GM19025 (cell line): ENCODE measurements around the gene RGS7.
"Not testable (repeated sequence)": the region's sequence is repeated elsewhere in the genome, so short reads cannot be mapped to it uniquely, and the experiment has no call there.

ENCODE experiments used
- ATAC-seq: cut with Tn5 transposase; IDR thresholded peaks from one replicate; pipeline ENCODE4 v1.9.1; 2021; ENCODE audit warnings: mild to moderate bottlenecking, low read depth, moderate library complexity; ENCODE audit not compliant: unreplicated experiment

Gene RGS7

DNA sequence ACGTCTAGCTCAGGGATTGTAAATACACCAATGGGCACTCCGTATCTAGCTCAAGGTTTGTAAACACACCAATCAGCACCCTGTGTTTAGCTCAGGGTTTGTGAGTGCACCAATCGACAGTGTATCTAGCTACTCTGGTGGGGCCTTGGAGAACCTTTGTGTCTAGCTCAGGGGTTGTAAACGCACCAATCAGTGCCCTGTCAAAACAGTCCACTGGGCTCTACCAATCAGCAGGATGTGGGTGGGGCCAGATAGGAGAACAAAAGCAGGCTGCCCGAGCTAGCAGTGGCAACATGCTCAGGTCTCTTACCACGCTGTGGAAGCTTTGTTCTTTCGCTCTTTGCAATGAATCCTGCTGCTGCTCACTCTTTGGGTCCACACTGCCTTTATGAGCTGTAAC lies 593.9 kb downstream of the RGS7 start:
- not testable (repeated sequence) for ATAC-seq

GRCh38 chr1:240762471-240762987 lies 594.5 kb downstream of the RGS7 start:
- ATAC-seq: not testable (repeated sequence)

- not testable (repeated sequence) for ATAC-seq
Measured at GRCh38 chr1:240758777-240759176, 598.2 kb downstream of the RGS7 start.

- ATAC-seq: no peak
Measured at GRCh38 chr1:240758296-240758695, 598.7 kb downstream of the RGS7 start.

DNA sequence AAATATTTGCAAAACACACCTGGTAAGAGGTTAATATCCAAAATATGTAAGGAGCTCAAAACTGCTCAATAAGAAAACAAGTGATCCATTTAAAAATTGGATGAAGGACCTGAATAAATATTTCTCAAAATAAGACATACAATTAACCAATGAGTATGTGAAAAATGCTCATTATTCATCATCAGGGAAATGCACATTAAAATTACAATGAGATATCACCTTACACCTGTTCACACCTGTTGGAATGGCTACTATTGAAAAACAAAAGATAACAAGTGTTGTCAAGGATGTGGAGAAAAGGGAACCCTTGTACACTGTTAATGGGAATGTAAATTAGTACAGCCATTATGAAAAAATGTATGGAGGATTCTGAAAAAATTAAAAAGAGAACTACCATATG lies 609.1 kb downstream of the RGS7 start:
- ATAC-seq: no peak

- no peak for ATAC-seq
Measured at GRCh38 chr1:240743705-240744104, 613.3 kb downstream of the RGS7 start.

DNA sequence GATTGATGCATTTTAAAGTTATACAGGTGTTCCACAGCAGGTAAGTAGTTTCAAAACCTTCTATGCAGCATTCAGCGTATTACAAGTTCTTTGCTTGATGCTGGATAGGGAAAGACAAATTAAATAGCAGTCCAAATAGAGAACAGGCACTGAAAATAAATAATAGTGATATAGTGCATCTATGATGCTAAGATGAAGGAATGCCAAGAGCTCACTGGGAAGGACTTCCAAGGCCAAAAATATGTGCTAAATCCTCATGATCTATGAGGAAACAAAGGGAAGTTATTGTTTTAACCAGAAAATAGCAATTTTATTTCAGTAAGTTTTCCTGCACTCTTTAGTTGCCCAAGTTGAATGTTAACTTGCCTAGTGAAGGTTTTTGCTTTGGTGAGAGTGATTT lies 617.3 kb downstream of the RGS7 start:
- no peak for ATAC-seq

- no peak for ATAC-seq
Measured at GRCh38 chr1:240739139-240739538, 617.9 kb downstream of the RGS7 start.

- ATAC-seq: no peak
Measured at GRCh38 chr1:240737766-240738265, 619.2 kb downstream of the RGS7 start.

DNA sequence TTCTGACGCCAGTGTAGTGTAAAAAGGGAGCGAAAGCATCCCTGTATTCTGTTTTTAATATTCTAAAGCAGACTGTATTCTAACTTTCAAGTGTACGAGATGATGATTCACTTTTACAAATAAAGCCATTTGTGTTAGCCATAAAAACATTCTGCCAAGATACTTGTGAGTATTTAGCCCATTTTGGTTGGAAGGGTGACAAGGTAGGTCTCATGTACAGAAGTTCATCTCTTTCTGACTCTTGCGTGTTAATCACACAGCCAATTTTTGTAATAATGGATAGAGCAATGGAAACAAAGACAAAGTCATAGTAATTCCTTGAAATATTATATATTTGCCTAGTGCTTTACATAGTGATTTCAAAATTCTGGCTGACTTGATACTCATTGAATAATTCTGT lies 619.7 kb downstream of the RGS7 start:
- ATAC-seq: no peak

- not testable (repeated sequence) for ATAC-seq
Measured at GRCh38 chr1:240734705-240735104, 622.3 kb downstream of the RGS7 start.

GRCh38 chr1:240734001-240734400 lies 623.0 kb downstream of the RGS7 start:
- ATAC-seq: no peak

GRCh38 chr1:240732390-240732789 lies 624.6 kb downstream of the RGS7 start:
- ATAC-seq: no peak
